ENCODE measurements around the gene FIZ1.

Gene FIZ1

DNA sequence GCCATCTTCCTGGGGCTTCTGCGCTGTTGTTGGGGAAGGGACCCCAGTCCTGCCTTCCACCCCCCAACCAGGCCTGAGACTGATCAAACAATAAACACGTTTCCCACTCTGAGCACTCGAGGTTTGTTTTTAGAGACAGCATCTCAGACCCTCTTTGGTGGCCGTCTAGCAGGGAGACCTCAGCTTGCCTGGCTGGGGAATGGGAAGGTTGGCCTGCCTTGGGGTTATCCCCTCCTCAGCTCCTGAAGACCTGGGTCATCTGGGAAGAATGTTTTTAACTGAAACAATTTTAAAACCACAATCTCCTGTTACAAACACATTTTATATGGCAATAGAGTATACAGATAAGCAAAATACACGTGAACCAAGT is 46.2 kb upstream of the FIZ1 start:
- TF ChIP-seq, protein P1, sequence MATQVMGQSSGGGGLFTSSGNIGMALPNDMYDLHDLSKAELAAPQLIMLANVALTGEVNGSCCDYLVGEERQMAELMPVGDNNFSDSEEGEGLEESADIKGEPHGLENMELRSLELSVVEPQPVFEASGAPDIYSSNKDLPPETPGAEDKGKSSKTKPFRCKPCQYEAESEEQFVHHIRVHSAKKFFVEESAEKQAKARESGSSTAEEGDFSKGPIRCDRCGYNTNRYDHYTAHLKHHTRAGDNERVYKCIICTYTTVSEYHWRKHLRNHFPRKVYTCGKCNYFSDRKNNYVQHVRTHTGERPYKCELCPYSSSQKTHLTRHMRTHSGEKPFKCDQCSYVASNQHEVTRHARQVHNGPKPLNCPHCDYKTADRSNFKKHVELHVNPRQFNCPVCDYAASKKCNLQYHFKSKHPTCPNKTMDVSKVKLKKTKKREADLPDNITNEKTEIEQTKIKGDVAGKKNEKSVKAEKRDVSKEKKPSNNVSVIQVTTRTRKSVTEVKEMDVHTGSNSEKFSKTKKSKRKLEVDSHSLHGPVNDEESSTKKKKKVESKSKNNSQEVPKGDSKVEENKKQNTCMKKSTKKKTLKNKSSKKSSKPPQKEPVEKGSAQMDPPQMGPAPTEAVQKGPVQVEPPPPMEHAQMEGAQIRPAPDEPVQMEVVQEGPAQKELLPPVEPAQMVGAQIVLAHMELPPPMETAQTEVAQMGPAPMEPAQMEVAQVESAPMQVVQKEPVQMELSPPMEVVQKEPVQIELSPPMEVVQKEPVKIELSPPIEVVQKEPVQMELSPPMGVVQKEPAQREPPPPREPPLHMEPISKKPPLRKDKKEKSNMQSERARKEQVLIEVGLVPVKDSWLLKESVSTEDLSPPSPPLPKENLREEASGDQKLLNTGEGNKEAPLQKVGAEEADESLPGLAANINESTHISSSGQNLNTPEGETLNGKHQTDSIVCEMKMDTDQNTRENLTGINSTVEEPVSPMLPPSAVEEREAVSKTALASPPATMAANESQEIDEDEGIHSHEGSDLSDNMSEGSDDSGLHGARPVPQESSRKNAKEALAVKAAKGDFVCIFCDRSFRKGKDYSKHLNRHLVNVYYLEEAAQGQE (IDR thresholded peaks at IDR 0.05; ENCODE audit: insufficient read depth in 1 of 2, low read depth in 2 of 2, low read length in 2 of 2): no peak
- no peak for TF ChIP-seq POLR2AphosphoS5 (IDR thresholded peaks at IDR 0.05; ENCODE audit: low read depth, low read length)
- no peak for TF ChIP-seq FOXP2 (optimal IDR thresholded peaks at IDR 0.05; ENCODE audit: borderline replicate concordance, extremely low read depth, extremely low read length, insufficient read depth)

DNA sequence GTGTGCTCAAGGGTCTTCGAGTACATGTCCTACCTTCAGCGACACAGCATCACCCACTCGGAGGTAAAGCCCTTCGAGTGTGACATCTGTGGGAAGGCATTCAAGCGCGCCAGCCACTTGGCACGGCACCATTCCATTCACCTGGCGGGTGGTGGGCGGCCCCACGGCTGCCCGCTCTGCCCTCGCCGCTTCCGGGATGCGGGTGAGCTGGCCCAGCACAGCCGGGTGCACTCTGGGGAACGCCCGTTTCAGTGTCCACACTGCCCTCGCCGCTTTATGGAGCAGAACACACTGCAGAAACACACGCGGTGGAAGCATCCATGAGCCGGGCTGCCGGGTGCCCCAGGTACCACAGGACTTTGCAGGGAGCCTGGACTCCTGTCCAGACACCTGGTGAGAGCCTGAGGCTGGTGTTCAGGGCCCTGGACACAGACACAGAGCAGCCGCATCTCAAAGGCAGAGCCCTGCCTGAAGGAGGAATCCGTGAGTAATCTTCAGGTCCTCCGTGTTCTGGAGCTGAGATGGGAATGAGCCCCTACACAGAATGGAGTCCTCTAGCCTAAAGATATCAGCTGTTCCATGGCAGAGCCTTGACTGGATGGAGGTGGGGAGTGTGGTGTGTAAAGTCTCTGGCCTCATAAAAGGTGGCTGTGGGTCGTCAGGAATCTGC is 45.7 kb upstream of the FIZ1 start:
- TF ChIP-seq, protein P1 (IDR thresholded peaks at IDR 0.05; ENCODE audit: insufficient read depth in 1 of 2, low read depth in 2 of 2, low read length in 2 of 2): no peak
- no peak for TF ChIP-seq SIN3A (IDR thresholded peaks at IDR 0.05; ENCODE audit: borderline replicate concordance, insufficient read depth, low read length)
- TF ChIP-seq POLR2AphosphoS5 (IDR thresholded peaks at IDR 0.05; ENCODE audit: low read depth, low read length): no peak
- TF ChIP-seq FOXP2 (optimal IDR thresholded peaks at IDR 0.05; ENCODE audit: borderline replicate concordance, extremely low read depth, extremely low read length, insufficient read depth): no peak
- TF ChIP-seq TAF1 (IDR thresholded peaks at IDR 0.05; ENCODE audit: borderline replicate concordance, insufficient read depth, low read length): no peak

DNA sequence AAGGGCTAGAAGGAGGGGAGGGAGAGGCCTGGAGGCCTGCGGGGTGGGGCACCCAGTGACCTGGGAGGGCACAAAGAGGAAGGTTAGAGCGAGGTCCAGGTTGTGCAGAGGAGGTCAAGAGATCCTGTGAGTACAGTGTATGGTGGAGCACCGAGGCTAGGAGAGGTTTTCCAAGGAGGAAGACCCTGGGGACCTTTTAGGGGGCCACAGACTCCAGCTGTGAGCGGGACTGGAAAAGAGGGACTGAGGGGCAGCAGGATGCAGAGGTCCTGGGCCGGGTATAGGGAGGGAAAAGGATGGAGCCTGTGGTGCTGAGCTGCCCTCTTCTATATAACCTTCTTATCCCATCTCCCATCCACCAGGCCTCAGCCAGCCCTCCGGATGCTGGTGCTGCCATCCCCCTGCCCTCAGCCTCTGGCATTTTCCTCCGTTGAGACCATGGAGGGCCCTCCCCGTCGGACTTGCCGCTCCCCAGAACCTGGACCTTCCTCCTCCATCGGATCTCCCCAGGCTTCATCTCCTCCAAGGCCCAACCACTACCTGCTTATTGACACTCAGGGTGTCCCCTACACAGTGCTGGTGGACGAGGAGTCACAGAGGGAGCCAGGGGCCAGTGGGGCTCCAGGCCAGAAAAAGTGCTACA is 45.0 kb upstream of the FIZ1 start:
- TF ChIP-seq SIN3A (IDR thresholded peaks at IDR 0.05; ENCODE audit: borderline replicate concordance, insufficient read depth, low read length) (no peak), FOXP2 (optimal IDR thresholded peaks at IDR 0.05; ENCODE audit: borderline replicate concordance, extremely low read depth, extremely low read length, insufficient read depth) (no peak)
- TF ChIP-seq, protein P1 (IDR thresholded peaks at IDR 0.05; ENCODE audit: insufficient read depth in 1 of 2, low read depth in 2 of 2, low read length in 2 of 2): no peak

DNA sequence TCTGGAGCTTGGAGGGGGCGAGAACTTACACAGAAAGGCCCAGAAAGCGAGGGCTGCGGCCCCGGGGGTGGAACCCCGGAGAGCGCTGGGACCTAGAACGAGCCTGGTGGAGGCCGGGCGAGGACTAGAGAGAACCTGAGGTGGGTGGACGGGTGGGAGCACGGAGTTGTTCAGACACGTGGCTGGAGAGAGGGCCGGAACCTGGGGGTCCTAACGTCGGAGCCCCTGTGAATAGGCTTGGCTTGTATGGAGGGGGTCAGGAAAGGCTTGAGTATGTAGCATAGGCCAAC is 44.5 kb upstream of the FIZ1 start:
- TF ChIP-seq SIN3A (IDR thresholded peaks at IDR 0.05; ENCODE audit: borderline replicate concordance, insufficient read depth, low read length) (no peak), TAF1 (IDR thresholded peaks at IDR 0.05; ENCODE audit: borderline replicate concordance, insufficient read depth, low read length) (no peak), POLR2AphosphoS5 (IDR thresholded peaks at IDR 0.05; ENCODE audit: low read depth, low read length) (no peak), FOXP2 (optimal IDR thresholded peaks at IDR 0.05; ENCODE audit: borderline replicate concordance, extremely low read depth, extremely low read length, insufficient read depth) (no peak)
- TF ChIP-seq, protein P1 (IDR thresholded peaks at IDR 0.05; ENCODE audit: insufficient read depth in 1 of 2, low read depth in 2 of 2, low read length in 2 of 2): no peak
